Measurements from ENCODE around the gene RABGGTB.
"Not testable (repeated sequence)": the region's sequence is repeated elsewhere in the genome, so short reads cannot be mapped to it uniquely, and the experiment has no call there.

GRCh38 chr1:75758543-75758942, 27.5 kb upstream of the RABGGTB start:
- TF ChIP-seq CTCF, POLR2AphosphoS5 (IDR thresholded peaks at IDR 0.05): not testable (repeated sequence)

Data from gastroesophageal sphincter (tissue), 3 donors.